Measurements from ENCODE around the gene CCDC154.
"Not testable (repeated sequence)": the region's sequence is repeated elsewhere in the genome, so short reads cannot be mapped to it uniquely, and the experiment has no call there.

CCDC154 gene

GRCh38 chr16:1451702-1452392 is 7.5 kb upstream of the CCDC154 start:
- DNase-seq: no peak

- DNase-seq: no peak
Observed at GRCh38 chr16:1450841-1451240, 6.5 kb upstream of the CCDC154 start.

- no peak for DNase-seq
Observed at GRCh38 chr16:1450218-1450617, 5.9 kb upstream of the CCDC154 start.

- DNase-seq: no peak
Observed at GRCh38 chr16:1449201-1449788, 4.9 kb upstream of the CCDC154 start.

- no peak for DNase-seq
Observed at GRCh38 chr16:1448536-1449116, 4.3 kb upstream of the CCDC154 start.

- DNase-seq: no peak
Observed at GRCh38 chr16:1447965-1448364, 3.6 kb upstream of the CCDC154 start.

- no peak for DNase-seq
Observed at GRCh38 chr16:1446296-1447080, 2.1 kb upstream of the CCDC154 start.

GRCh38 chr16:1445518-1446203 is 1.3 kb upstream of the CCDC154 start:
- no peak for DNase-seq

- no peak for DNase-seq
Observed at GRCh38 chr16:1444730-1445517, 568 bp upstream of the CCDC154 start.

GRCh38 chr16:1443403-1443973 is 868 bp downstream of the CCDC154 start:
- DNase-seq: no peak

GRCh38 chr16:1442697-1443096 is 1.7 kb downstream of the CCDC154 start:
- no peak for DNase-seq

GRCh38 chr16:1441391-1441829 is 2.9 kb downstream of the CCDC154 start:
- DNase-seq: no peak

GRCh38 chr16:1439699-1440074 is 4.7 kb downstream of the CCDC154 start:
- not testable (repeated sequence) for DNase-seq

- DNase-seq: no peak
Observed at GRCh38 chr16:1439058-1439698, 5.2 kb downstream of the CCDC154 start.

GRCh38 chr16:1438229-1439057 is 5.9 kb downstream of the CCDC154 start:
- DNase-seq: no peak

GRCh38 chr16:1437606-1438005 is 6.8 kb downstream of the CCDC154 start:
- DNase-seq: no peak

- DNase-seq: no peak
Observed at GRCh38 chr16:1436731-1437355, 7.5 kb downstream of the CCDC154 start.

- no peak for DNase-seq
Observed at GRCh38 chr16:1435921-1436697, 8.2 kb downstream of the CCDC154 start.

All from activated effector memory CD4-positive, alpha-beta T cell treated with Interleukin-2 at 50 U/mL for 16 hours (primary cell).